GM13977 (cell line): ENCODE measurements around the gene LRP5.

Experiments used
- DNase-seq: peaks from one replicate; pipeline ENCODE4 v3.0.0; 2012; ENCODE audit warnings: low spot score
- CTCF ChIP-seq: IDR thresholded peaks from 2 replicates; pipeline ENCODE4 v1.5.1; 2012; ENCODE audit warnings: mild to moderate bottlenecking, control low read depth; ENCODE audit not compliant: insufficient read depth; ENCODE audit errors: extremely low read depth, missing control alignments
- in situ Hi-C: fragments of 300-500 bp; cut with MboI; formaldehyde crosslinking; loops from one replicate; pipeline ENCODE4 v1.12.0; 2022; ENCODE audit warnings: low sequenced_read_pairs, low pct_unique_long_range_greater_than_20kb, mixed read lengths, inconsistent platforms; ENCODE audit not compliant: unreplicated experiment

Gene LRP5

GRCh38 chr11:68346462-68346790, 34.0 kb downstream of the LRP5 start:
- TF ChIP-seq CTCF, result no peak
- in situ Hi-C loops, result no loop called here

GRCh38 chr11:68347345-68347744, 35.0 kb downstream of the LRP5 start:
- no peak for TF ChIP-seq CTCF
- no peak for DNase-seq
- in situ Hi-C loops, result no loop called here

More at GRCh38 chr11:68346462-68346790, 34.0 kb downstream of the LRP5 start:
- DNase-seq, result no peak

- TF ChIP-seq CTCF, result no peak
- DNase-seq, result no peak
- in situ Hi-C loops, result no loop called here
Measured at GRCh38 chr11:68347841-68348240, 35.5 kb downstream of the LRP5 start.

- DNase-seq, result no peak
- in situ Hi-C loops, result no loop called here
- TF ChIP-seq CTCF, result no peak
Measured at GRCh38 chr11:68349461-68350249, 37.3 kb downstream of the LRP5 start.

GRCh38 chr11:68350759-68351449, 38.5 kb downstream of the LRP5 start:
- in situ Hi-C loops, result no loop called here
- DNase-seq, result no peak
- no peak for TF ChIP-seq CTCF

- in situ Hi-C loops, result no loop called here
- TF ChIP-seq CTCF, result no peak
- no peak for DNase-seq
Measured at GRCh38 chr11:68351450-68352275, 39.3 kb downstream of the LRP5 start.
